Nucleus accumbens (tissue), 56 donors: ENCODE measurements around the gene COL16A1.

ENCODE experiments used
- DNase-seq, 56 donors: peaks; one replicate each; lab custom pipeline; 2025; lab: John Stamatoyannopoulos, UW

The COL16A1 gene

DNA sequence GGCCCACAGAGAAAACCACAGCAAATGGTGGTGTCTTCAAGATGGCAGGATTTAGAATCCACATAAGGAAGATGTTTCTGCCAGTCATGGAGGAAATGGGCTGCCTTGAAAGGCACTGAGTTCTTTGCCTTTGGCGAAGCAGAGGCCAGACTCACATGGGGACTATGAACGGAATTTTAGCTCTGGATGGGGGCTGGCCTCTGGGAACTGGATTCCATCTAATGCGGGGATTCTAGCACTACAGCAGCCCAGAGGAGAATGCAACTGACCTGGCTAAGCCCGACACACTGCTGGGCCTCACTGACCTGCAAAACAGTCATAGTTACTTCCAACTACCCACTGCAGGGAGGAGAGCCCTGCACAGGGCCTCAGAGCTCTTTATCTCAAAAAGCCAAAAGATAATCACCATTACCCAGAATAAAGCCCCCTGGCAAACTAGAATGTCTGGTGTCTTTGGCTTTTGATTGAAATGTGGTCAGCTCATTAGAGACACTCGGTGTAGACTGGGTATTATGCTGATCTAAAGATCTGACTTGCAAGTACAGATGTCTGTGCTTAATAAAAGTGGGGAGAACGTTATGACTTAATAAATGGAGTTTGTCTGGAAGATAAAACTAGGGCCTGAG is 74.8 kb downstream of the COL16A1 start:
- DNase-seq, result no peak

DNA sequence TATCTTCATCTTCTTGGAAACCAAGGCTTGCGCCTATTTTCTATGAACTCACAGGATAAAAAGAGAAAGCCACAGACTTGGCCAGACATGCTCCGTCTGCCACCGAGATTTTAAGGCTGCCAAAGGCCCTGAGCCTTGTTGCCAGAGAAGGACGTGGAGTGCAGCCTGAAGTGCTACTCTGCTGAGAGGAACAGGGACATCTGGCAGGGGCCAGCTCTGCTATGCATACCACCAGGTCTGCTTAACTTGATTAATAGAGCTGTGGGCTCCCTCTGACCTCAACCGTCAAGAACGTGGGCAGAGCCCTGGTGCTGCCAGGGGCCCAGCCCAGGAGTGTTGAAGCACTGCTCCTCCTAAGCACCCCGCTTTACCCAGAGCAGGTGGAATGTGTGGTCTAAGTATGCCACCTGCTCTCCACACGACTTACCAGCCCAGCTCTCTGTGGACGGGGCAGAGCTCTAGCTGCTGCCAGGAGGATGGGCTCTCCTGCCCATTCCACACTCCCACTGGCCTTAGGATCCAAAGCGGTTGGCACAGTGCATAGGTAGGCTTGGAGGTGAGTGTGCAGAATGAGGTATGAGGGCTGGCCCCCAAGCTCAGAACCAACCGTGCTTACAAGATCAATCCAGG is 75.8 kb downstream of the COL16A1 start:
- peak in 17 of 56 donors; percentile 23 to 60 (median 43) for DNase-seq

DNA sequence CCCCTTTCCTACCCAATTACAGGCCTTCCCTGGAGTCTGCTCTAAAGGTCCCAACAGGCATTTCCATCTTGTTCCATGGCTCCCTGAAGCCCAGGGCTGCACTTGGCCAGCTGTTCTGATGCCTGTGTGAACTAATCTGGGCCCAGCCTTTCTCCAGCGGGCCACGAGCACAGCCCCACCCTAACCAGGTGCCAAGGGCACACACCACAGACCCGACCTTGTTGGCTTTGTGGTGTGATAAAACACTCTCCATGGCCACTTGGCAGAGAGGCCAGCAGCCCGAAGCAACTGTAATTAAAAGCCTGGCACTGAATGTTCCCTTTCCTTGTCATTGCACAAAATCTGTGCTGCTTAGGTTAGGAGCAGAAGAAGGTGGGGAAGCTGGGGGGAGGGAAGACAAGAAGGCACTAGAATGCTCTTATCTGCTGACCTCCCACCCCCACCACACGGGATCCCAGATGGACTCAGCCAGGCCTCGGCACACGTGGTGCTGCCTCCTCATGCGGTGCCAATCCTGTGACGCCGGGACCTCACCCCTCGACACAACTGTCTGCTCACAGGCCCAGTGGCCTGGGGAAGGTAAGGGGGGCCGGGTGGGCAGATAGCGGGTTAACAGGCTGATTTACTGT is 76.4 kb downstream of the COL16A1 start:
- DNase-seq, result peak in 14 of 56 donors; percentile 15 to 55 (median 36)

DNA sequence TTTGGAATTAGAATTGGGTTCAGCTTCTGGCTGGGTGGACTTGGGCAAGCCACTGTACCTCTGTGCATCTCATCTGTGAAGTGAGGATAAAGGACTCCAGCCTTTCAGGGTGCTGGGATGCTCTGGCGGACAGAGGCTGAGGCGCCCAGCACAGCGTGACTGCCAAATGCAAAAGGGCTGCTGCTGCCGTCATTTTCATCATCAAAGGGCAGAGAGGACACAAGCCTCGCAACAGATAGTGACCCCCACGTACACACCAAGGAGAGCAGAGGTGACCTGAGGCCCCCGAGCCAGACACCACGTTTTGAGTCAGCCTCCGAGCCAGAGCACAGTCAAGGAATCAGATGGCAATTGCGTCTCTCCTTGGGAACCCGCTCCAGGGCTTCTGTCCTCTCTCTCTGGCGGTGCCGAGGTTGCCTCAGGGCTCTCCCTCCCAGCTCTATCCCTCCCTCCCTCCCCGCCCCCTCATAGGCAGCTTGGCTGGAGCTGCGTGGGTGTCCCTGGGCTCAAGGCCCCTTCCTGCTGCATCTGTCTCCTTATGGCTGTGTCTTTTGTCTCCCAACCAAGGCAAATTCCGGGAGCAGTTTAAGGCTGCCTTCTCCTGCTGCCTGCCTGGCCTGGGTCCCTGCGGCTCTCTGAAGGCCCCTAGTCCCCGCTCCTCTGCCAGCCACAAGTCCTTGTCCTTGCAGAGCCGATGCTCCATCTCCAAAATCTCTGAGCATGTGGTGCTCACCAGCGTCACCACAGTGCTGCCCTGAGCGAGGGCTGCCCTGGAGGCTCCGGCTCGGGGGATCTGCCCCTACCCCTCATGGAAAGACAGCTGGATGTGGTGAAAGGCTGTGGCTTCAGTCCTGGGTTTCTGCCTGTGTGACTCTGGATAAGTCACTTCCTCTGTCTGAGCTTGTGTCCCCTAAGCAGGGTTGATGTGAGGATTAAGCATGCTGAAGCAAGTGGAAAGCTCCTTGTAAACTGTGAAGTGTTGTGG is 77.3 kb downstream of the COL16A1 start:
- no peak for DNase-seq

DNA sequence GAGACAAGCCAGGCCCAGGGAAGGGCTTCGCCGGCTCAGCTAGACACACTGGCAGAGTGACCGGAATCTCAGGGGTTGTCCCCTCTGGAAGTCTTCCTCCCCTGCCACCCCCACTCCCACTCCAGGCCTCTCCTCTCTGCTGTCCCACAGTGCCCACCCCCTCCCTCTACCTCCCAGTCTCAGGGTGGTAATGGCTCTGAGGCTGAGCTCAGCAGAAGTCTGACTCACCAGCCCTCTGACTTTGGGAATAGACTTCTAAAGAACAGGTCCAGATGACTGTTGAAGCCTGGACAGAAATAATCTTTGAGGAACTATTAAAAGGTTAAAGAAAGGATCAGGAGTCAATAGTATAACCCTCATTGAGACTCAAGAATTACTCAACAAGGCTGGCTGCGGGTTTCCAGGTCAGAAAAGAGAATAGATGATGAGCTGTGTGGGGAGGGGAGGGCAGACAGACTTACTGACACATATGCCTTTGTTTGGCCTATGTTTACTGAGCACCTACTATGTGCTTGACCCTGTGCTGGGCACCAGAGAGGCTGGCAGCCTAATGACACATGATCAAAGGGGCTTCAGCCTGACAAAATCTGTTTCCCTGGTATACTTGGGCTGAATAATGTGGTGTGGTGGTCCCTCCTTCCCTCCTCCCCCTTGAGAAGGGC is 78.1 kb downstream of the COL16A1 start:
- DNase-seq, result no peak

DNA sequence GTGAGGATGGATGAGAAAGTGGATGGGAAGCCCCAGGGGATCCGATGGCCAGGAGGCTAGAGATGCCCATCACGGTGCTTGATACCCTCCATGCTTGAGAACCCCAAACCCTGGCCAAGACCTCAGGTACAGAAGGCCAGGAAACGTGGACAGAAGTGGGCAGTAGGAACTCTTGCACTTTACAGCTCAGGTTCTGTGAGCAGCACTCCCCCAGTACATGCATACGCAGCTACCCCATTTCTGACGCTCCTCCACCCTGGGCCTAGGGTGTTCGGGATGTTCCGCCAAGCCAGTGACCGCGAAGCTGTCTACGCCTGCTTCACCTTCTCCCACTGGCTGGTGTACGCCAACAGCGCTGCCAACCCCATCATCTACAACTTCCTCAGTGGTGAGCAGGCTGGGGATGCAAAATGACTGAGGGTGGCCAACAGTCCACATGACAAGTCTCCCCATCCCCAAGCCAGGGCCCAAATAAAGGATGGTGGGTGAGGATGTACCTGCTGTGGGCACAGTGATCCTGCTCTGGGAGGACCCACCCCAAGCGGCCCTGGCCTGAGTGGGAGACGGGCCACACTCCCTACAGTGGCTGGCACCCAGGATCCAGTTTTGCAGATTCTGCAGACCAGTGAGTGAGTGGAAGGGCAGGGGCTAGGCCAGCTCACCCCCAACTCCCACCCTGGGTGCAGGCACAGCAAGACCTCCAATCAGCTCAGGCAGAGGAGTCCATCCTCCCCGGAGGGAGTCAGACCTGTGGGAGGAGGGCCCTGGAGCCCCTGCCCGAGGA is 78.9 kb downstream of the COL16A1 start:
- DNase-seq, result no peak

DNA sequence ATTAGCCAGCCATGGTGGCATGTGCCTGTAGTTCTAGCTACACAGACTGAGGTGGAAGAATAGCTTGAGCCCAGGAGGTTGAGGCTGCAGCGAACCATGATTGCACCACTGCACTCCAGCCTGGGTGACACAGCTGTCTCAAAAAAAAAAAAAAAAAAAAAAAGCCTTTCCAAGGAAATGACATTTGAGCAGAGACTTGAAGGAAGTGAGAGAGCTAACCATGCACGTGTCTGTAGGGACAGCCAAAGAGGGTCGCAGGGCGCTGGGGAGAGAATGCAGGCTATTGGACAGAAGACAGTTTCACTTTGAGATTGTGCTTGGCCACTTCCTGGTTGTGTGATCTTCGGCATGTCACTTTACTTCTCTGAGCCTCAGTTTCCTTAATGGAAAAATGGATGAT is 79.5 kb downstream of the COL16A1 start:
- DNase-seq, result no peak

DNA sequence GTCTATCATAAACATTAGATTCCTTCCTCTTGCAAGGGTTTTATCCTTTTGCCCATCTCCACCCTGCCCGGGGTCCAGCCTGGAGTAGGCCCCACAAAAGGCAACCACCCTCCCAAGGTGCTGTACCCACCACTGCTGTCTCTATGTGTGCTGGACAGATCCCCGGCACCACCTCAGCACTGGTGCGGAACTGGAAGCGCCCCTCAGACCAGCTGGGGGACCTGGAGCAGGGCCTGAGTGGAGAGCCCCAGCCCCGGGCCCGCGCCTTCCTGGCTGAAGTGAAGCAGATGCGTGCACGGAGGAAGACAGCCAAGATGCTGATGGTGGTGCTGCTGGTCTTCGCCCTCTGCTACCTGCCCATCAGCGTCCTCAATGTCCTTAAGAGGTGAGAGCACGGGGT is 80.5 kb downstream of the COL16A1 start:
- DNase-seq, result no peak

DNA sequence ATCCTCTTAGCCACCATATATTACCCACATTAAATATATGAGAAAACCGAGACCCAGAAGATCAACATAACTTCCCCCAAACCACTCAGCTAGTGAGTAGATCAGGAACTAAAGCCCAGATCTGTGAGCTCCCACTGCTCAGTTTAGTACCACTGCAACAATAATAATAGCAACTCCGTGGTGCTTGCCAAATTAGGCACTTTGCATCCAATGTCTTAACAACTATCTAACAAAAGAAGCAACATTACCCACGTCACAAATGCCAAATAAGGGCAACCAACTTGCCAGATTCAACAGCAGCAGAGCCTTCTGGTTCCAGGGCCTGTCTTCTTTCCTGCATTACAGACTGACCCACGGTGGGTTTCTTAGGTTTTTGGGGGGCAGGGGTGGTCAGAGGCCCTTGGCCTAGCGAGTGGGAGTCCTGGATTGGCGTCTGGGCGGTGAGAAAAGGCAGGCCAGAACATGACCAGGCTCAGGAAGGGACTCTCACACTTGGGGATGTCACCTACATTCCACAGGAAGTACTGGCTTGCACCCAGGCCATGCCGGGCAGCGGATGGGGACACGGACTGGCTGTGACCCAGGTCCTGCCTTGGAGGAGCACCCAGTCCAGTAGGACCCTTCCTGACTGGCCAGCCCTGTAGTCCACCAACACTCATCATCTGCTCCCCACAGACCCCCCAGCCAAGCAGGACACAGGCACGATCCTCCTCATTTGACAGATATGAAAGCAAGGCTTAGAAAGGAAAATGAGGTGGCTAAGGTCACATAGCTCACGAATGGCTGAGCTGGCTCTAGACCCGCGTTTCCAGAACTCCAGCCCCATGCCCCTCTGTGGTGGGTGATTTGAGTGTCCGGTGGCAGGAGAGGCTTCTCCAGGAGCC is 81.7 kb downstream of the COL16A1 start:
- no peak for DNase-seq

DNA sequence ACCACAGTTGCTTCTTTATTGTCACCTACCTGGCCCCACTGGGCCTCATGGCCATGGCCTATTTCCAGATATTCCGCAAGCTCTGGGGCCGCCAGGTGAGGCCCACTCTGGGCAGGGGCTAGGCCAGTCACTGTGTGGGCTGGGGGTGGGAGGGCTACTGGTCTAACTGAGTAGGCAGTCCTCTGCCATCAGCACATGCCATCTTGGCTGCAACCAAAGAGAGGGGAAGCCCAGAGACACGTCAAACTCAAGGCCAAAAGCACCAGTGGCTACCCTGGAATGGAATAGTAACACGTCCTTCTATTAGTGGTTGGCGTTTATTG is 82.4 kb downstream of the COL16A1 start:
- no peak for DNase-seq

DNA sequence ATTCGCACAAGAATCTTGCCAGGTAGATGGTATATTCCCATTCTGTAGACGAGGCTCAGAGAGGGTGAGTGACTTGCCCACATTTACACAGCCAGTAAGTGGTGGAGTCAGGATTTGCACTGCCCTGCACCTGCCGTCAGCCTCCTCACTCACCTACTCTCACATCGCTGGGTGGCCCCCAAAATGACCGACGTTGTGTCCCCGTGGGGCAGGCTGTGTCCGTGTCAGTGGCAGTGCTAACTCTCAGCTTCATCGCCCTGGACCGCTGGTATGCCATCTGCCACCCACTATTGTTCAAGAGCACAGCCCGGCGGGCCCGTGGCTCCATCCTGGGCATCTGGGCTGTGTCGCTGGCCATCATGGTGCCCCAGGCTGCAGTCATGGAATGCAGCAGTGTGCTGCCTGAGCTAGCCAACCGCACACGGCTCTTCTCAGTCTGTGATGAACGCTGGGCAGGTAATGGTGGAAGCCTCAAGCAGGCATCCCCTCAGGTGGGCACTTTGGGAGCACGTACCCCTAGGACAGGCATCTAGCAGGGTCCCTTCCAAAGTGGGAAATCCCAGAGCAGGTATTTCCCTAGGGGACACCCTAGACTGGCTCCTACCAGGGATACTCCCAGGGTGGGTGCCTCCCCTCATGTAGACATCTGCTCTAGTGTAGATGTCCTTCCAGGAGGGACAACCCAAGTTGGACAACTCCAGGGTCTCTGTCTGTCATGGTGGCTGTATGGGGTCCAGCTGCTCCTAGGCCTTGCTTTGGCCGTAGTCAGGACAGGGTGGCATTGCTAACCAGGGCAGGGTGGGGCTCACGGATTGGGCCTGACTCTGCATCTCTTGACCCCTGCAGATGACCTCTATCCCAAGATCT is 83.0 kb downstream of the COL16A1 start:
- DNase-seq, result no peak

DNA sequence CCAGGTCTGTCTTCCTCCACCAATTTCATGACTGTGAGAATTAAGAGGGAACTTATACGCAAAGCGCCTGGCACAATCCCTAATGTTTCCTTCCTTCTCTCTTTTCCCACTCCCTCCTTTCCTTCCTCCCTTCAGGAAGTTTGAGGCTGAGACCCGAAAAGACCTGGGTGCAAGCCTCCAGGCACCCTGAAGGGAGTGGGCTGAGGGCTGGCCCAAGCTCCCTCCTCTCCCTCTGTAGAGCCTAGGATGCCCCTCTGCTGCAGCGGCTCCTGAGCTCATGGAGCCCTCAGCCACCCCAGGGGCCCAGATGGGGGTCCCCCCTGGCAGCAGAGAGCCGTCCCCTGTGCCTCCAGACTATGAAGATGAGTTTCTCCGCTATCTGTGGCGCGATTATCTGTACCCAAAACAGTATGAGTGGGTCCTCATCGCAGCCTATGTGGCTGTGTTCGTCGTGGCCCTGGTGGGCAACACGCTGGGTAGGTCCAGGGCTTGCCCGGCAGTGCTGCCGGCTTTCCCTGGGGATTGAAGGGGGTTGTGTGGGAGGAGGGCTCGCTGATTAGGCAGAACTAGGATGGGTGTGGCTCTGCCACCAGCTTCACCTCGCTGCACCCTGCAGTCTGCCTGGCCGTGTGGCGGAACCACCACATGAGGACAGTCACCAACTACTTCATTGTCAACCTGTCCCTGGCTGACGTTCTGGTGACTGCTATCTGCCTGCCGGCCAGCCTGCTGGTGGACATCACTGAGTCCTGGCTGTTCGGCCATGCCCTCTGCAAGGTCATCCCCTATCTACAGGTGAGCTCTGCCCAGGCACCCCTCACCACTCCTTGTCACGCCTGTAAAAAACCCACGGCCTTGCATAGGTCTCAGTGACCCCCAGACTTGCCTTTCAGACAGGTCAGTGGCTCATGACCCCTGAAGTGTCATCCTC is 84.6 kb downstream of the COL16A1 start:
- no peak for DNase-seq

DNA sequence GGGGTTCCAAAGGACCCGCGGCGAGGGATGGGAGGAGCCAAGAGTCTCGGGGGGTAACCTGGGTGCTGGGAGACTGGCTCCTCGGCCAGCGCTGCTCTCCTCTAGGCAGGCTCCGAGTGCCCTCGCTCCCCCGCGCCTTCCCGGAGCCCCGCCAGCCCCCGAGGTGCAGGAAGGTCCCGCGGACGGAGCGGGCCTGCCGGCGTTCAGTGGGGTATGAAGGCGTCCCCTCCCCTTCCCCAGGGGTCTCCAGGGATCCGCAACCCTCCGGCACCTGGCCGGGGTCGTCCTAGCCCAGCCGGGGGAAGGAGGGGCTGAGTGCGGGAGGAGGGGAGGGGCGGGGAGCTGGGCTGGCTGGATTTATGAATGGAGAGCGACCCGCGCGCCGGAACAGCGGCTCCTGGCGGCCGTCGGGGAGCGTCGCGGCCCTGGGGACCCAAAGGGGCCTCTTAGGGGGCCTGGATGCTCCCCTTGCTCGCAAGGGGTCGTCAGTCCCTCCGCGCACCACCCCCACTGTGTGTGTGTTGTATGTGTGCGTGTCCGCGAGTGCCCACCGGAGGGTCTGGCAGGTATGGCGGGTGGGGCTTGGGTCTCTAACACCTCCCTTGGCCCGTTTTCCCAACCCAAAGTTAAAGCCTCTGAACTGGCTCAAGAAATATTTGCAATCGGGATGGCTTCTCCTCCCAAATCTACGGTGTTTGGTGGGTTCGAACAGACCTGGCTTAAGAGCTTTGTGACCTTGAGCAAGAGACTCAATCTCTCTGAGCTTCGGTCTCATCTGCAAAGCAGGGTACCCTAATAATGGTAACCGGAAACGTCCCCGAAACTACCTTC is 85.7 kb downstream of the COL16A1 start:
- peak in 3 of 56 donors; percentile 8 to 35 (median 10) for DNase-seq

DNA sequence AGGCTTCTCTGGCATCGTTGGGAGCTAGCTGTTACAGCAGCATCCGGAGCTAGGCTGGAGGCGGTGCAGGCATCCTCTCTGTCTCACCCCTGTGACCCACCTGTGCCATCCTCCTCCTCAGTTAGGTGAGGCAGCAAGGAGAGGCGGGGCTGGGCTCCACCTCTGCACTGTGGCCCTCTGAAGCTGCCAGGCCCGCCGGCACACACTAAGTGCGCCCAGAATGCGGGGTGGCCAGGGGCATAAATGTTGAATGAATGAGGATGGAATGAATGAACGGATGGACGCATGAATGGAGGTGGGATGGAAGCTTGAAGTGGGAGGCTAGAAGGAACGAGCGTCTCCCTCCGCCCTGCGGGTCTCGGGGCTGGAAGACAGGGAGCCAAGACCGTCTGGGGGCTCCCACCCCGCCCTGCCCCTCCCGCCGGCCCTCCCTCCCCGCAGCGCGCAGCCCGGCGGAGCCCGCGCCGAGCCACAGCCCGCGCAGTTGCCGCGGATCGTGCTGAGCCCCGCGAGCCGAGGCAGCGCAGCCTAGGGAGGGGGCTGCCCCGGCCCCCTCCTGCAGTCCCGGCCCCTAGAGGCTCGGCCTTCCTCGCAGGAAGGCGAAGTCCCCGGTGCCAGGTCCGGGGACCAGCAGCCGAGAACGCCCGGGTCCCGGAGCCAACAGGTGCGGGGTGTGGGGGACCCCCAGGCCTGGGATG is 86.5 kb downstream of the COL16A1 start, which contains the start of gene HCRTR1:
HCRTR1 (plus strand) TSS at position 472 of the 698 bp plus-strand sequence. CDS start 1,504 bp downstream, outside the sequence.
- no peak for DNase-seq

DNA sequence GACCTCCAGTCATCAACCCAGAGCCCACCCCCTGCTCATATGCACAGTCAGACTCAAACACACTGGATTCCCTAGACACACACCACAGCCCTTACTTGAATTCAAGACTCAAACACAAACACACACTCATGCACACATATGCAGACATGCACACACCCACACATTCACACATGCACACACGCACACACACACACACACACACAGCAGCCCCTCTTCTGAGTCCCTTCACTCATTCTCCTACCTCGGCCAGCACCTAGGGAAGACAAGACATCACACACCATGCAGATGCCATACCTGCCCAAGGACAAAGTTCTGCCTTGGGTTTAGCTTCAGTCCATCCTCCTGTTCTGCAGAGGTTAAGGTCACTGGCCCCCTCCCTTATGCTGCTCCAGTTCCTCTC is 87.9 kb downstream of the COL16A1 start:
- DNase-seq, result no peak
